Glutamatergic neuron (in vitro differentiated cells): Measurements from ENCODE around the gene MYO9B. TPM values are rescaled to one million over a fixed set of nuclear protein-coding genes. Genes with fewer than 3 reads are reported as not detected.

Experiments used
- DNase-seq: peaks from one replicate; pipeline ENCODE4 v3.0.0; 2022
- H3K27ac Mint-ChIP-seq: one replicate; pipeline ENCODE4 v1.8.0; 2020; ENCODE audit warnings: mild to moderate bottlenecking, mixed read lengths, inconsistent platforms; ENCODE audit not compliant: unreplicated experiment
- H3K27me3 Mint-ChIP-seq: one replicate; pipeline ENCODE4 v1.8.0; 2020; ENCODE audit warnings: mild to moderate bottlenecking, moderate library complexity, mixed read lengths, inconsistent platforms; ENCODE audit not compliant: unreplicated experiment
- H3K36me3 Mint-ChIP-seq: one replicate; pipeline ENCODE4 v1.8.0; 2020; ENCODE audit warnings: mild to moderate bottlenecking, mixed read lengths, inconsistent platforms; ENCODE audit not compliant: unreplicated experiment
- H3K4me1 Mint-ChIP-seq: one replicate; pipeline ENCODE4 v1.8.0; 2020; ENCODE audit warnings: mild to moderate bottlenecking, low read depth, mixed read lengths, inconsistent platforms; ENCODE audit not compliant: unreplicated experiment
- H3K4me3 Mint-ChIP-seq: one replicate; pipeline ENCODE4 v1.8.0; 2020; ENCODE audit warnings: mild to moderate bottlenecking, mixed read lengths, inconsistent platforms; ENCODE audit not compliant: unreplicated experiment
- H3K9me3 Mint-ChIP-seq: one replicate; pipeline ENCODE4 v1.8.0; 2020; ENCODE audit warnings: mild to moderate bottlenecking, moderate library complexity, mixed read lengths, inconsistent platforms; ENCODE audit not compliant: unreplicated experiment
- CTCF ChIP-seq: fragments of 200-600 bp; sonication (generic); IDR thresholded peaks from one replicate; pipeline ENCODE4 v1.5.0; 2021; ENCODE audit not compliant: partially characterized antibody, unreplicated experiment
- total RNA-seq: library from RNA; stranded (reverse); fragmentation: NEBNext Ultra II Directional; extraction: Animal tissue kit (Norgen Biotek cat#: 25700); gene quantifications from one replicate; pipeline ENCODE4 v1.2.1, GENCODE V29; 2021; ENCODE audit not compliant: unreplicated experiment

The MYO9B gene
- total RNA-seq, 1 donor from 2014 or later: 237 TPM

- no peak overlapping the region for H3K27ac Mint-ChIP-seq
- peaks cover 25% of the 10 kb centered on the region for H3K4me1 Mint-ChIP-seq
- TF ChIP-seq CTCF: no peak
- DNase-seq: no peak
- peaks cover 5% of the 10 kb centered on the region for H3K27me3 Mint-ChIP-seq
- peak overlapping the region; percentile 7 for H3K4me3 Mint-ChIP-seq
- H3K36me3 Mint-ChIP-seq: no peaks in the 10 kb centered on the region
- H3K9me3 Mint-ChIP-seq: peaks cover 7% of the 10 kb centered on the region
These were observed 5.2 kb upstream of the MYO9B start for GRCh38 chr19:17070421-17070820.

DNA sequence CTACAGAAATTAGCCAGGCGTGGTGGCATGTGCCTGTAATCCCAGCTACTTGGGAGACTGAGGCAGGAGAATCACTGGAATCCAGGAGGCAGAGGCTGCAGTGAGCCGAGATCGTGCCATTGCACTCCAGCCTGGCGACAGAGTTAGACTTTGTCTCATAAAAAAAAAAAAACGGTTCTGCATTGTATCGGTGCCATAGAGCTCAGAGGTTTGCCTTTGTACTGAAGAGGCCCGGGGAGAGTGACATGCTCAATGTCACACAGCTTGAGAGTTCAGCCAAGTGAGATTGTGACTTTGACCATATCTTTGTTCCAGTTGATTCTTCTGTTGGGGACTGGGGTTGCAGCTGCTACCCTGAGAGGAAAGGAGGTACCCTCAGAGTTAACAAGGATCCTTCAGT, 4.7 kb upstream of the MYO9B start:
- Mint-ChIP-seq H3K9me3 (peaks cover 7% of the 10 kb centered on the region), H3K27me3 (peaks cover 7% of the 10 kb centered on the region), H3K36me3 (no peaks in the 10 kb centered on the region), H3K27ac (no peak overlapping the region), H3K4me3 (no peak overlapping the region), H3K4me1 (peaks cover 25% of the 10 kb centered on the region)
- DNase-seq: no peak
- no peak for TF ChIP-seq CTCF

- Mint-ChIP-seq H3K36me3 (no peaks in the 10 kb centered on the region), H3K4me1 (peaks cover 23% of the 10 kb centered on the region), H3K27ac (peak overlapping the region; percentile 90), H3K4me3 (peak overlapping the region; percentile 91), H3K27me3 (peaks cover 7% of the 10 kb centered on the region), H3K9me3 (peaks cover 9% of the 10 kb centered on the region)
- no peak for TF ChIP-seq CTCF
- DNase-seq: no peak
These were observed 1.5 kb upstream of the MYO9B start for GRCh38 chr19:17073869-17074633.

DNA sequence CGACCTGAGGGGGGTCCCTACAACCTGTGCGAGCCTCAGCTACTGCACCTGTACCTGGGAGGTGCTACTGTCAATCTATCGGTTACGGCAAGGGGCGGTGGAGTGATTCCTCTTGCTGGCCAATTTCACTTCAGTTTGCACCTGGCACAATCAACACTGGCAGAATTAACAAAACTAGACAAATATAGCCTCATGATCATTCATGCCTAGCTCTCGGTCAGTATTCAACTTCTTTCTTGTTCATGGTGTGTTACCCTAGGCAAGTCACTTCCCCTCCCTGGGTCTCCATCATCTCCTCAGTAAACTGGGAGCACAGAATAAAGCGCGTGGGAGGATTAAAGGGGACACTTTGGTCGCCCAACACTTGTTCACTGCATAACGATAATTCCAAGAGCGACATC, 943 bp upstream of the MYO9B start:
- no peaks in the 10 kb centered on the region for H3K36me3 Mint-ChIP-seq
- peak overlapping the region; percentile 90 for H3K27ac Mint-ChIP-seq
- DNase-seq: no peak
- no peak for TF ChIP-seq CTCF
- peaks cover 7% of the 10 kb centered on the region for H3K27me3 Mint-ChIP-seq
- H3K4me3 Mint-ChIP-seq: peak overlapping the region; percentile 91
- H3K4me1 Mint-ChIP-seq: peaks cover 24% of the 10 kb centered on the region
- peaks cover 9% of the 10 kb centered on the region for H3K9me3 Mint-ChIP-seq

- H3K4me1 Mint-ChIP-seq: peaks cover 18% of the 10 kb centered on the region
- no peaks in the 10 kb centered on the region for H3K36me3 Mint-ChIP-seq
- H3K9me3 Mint-ChIP-seq: peaks cover 8% of the 10 kb centered on the region
- peak overlapping the region; percentile 97 for H3K4me3 Mint-ChIP-seq
- H3K27me3 Mint-ChIP-seq: peaks cover 6% of the 10 kb centered on the region
- no peak for TF ChIP-seq CTCF
- peak overlapping the region; percentile 73 for H3K27ac Mint-ChIP-seq
- no peak for DNase-seq
These were observed 426 bp downstream of the MYO9B start for GRCh38 chr19:17075864-17076542.
